Measurements from ENCODE around the gene RNASEL.

Gene RNASEL

GRCh38 chr1:182600036-182600713 is 11.1 kb upstream of the RNASEL start:
- no peak for TF ChIP-seq CTCF (conservative IDR thresholded peaks at IDR 0.05; ENCODE audit: low read depth, low read length)
- DNase-seq (ENCODE audit: low read depth), result no peak
- no peak overlapping the region for H3K4me3 ChIP-seq (ENCODE audit: low read depth, low read length)

- DNase-seq (ENCODE audit: low read depth), result no peak
- no peak overlapping the region for H3K4me3 ChIP-seq (ENCODE audit: low read depth, low read length)
- TF ChIP-seq CTCF (conservative IDR thresholded peaks at IDR 0.05; ENCODE audit: low read depth, low read length), result peak; percentile 44
Measured at GRCh38 chr1:182599339-182599738, 10.3 kb upstream of the RNASEL start.

GRCh38 chr1:182598296-182598695 is 9.2 kb upstream of the RNASEL start:
- no peak for TF ChIP-seq CTCF (conservative IDR thresholded peaks at IDR 0.05; ENCODE audit: low read depth, low read length)
- no peak for DNase-seq (ENCODE audit: low read depth)
- H3K4me3 ChIP-seq (ENCODE audit: low read depth, low read length), result no peak overlapping the region

- no peak for DNase-seq (ENCODE audit: low read depth)
- no peak overlapping the region for H3K4me3 ChIP-seq (ENCODE audit: low read depth, low read length)
- no peak for TF ChIP-seq CTCF (conservative IDR thresholded peaks at IDR 0.05; ENCODE audit: low read depth, low read length)
Measured at GRCh38 chr1:182596934-182597333, 7.9 kb upstream of the RNASEL start.

GRCh38 chr1:182595641-182596240 is 6.7 kb upstream of the RNASEL start:
- TF ChIP-seq CTCF (conservative IDR thresholded peaks at IDR 0.05; ENCODE audit: low read depth, low read length), result peak; percentile 97
- DNase-seq (ENCODE audit: low read depth), result peak; percentile 86

GRCh38 chr1:182589931-182590330 is 875 bp upstream of the RNASEL start:
- DNase-seq (ENCODE audit: low read depth), result no peak
- no peak overlapping the region for H3K4me3 ChIP-seq (ENCODE audit: low read depth, low read length)
- no peak for TF ChIP-seq CTCF (conservative IDR thresholded peaks at IDR 0.05; ENCODE audit: low read depth, low read length)

More at GRCh38 chr1:182595641-182596240, 6.7 kb upstream of the RNASEL start:
- H3K4me3 ChIP-seq (ENCODE audit: low read depth, low read length), result no peak overlapping the region

GRCh38 chr1:182589520-182589919 is 464 bp upstream of the RNASEL start:
- no peak for DNase-seq (ENCODE audit: low read depth)
- no peak for TF ChIP-seq CTCF (conservative IDR thresholded peaks at IDR 0.05; ENCODE audit: low read depth, low read length)
- H3K4me3 ChIP-seq (ENCODE audit: low read depth, low read length), result no peak overlapping the region
